Choroid plexus epithelial cell (primary cell): ENCODE measurements around the gene CFL1.

Experiments
- DNase-seq: peaks from one replicate; pipeline ENCODE4 v3.0.0-alpha.2; 2010; ENCODE audit warnings: low read depth
- H3K4me3 ChIP-seq: 2 replicates; pipeline ENCODE4 v1.5.1; 2011; ENCODE audit warnings: low read depth, mild to moderate bottlenecking, control low read depth, low read length, moderate library complexity
- TF ChIP-seq, protein P1 (sequence below): conservative IDR thresholded peaks from 2 replicates; pipeline ENCODE4 v1.5.1; 2011; ENCODE audit warnings: low read depth, mild to moderate bottlenecking, control low read depth, inconsistent platforms, low read length, moderate library complexity

Gene CFL1

DNA sequence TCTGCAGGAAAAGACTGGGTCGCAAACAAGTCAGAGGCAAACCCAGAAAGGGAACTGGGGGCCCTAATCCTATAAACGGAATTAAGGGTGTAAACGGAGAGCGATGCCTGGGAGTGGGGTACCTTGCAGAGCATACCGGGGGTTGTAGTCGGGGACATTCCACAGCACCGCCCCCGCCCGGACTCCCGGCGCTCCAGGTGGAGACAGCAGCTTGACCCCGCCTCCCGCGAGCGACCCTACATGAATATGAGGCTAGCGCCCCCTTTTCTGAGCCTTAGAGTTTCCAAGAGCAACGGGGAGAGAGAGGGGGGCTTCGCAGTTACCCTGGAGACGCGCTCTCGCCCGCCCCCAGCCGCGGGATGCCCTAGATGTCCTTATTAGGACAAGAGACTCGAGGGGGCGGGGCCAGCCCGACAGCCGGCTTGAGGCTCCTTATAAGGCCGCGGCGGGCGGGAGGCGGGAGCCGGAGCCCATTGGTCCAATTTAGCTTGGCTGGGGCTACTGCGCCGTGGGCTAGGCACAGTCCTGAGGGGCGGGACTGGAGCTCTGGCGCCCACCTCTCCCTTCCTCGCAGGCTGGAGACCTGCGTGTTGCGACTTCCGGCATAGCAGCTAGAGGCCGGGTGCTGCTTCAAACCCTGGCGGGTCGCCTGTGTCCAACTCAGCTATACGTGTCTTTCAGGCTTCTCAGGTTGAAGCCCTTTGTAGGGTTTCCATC lies 1.3 kb upstream of the CFL1 start:
- TF ChIP-seq, protein P1, sequence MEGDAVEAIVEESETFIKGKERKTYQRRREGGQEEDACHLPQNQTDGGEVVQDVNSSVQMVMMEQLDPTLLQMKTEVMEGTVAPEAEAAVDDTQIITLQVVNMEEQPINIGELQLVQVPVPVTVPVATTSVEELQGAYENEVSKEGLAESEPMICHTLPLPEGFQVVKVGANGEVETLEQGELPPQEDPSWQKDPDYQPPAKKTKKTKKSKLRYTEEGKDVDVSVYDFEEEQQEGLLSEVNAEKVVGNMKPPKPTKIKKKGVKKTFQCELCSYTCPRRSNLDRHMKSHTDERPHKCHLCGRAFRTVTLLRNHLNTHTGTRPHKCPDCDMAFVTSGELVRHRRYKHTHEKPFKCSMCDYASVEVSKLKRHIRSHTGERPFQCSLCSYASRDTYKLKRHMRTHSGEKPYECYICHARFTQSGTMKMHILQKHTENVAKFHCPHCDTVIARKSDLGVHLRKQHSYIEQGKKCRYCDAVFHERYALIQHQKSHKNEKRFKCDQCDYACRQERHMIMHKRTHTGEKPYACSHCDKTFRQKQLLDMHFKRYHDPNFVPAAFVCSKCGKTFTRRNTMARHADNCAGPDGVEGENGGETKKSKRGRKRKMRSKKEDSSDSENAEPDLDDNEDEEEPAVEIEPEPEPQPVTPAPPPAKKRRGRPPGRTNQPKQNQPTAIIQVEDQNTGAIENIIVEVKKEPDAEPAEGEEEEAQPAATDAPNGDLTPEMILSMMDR, result no peak
- peak; percentile 99 for DNase-seq
- peak overlapping the region; percentile 95 for H3K4me3 ChIP-seq

DNA sequence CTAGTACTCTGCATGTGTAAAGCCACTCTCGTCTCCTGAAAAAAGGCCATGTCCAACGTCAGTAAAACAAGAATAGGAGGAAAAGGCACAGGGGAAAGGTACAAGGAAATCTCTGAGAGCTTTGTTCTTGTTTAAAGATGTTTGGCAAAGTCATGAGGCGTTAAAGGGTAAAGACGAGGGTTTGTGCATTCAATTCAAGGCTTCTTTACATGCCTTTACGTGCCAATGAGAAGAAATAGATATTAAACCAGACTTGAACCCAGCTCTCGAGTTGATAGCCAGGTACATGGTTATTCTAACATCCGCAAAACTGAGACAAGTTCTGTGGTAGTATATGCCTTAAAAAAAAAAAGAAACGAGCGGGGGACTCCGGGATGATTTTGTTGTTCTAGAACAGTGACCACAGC lies 704 bp upstream of the CFL1 start:
- TF ChIP-seq, protein P1, result no peak
- H3K4me3 ChIP-seq, result peak overlapping the region; percentile 64
- DNase-seq, result no peak

DNA sequence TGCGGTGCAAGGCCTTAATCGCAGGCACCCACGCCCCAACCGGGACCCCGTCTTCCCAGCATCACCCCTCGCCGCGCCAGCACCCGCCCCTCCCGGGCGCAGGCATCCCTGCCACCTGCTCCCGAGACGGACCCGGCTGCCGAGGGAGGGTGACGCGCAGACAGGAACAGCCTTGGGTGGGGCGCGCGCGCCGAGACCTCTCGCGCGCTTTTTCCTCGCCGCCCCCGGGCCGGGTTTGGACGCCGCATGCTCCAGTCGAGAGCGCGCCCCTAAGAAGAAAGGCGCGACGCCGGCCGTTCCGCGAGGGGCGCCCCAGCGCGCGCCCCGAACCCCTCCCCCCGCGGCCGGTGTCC lies 504 bp downstream of the CFL1 start:
- DNase-seq, result no peak
- TF ChIP-seq, protein P1, result no peak
- H3K4me3 ChIP-seq, result peak overlapping the region; percentile 92

DNA sequence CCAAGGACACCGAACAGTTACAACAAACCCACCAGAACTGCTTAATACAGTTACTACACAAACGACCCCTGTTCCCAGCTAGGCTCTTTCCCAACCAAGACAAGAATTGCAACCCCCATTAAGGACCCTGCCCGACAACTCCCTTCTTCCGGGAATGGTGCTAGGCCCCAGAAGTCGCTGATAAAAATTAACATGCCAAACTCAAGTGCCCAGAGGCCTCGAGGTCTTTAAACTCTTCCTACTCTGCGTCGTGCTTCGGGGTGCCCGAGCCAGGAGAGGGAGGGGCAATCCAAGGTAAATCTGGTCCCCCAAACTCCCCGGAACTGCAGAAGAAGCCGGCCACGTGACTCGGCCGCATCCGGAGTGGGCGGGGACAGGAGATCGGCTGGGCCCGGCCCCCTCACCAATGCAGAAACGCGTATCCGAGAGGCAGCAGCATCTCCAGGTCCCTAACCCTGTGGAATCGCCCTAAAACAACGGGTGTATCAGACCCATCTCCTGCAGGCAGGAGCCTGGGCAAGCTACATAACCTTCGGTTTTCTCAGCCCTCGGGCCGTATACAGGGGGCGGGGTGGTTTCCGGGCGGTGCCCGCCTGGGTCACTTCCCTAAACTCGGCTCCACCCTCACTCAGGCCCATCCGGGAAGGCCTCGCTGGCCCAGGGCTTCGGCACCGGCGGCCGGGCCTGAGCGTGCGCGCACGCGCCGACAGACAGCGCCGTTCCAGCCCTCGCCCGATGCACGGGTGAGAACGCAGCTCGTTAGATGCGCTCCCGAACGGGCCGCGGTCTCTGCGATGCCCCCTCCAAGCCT lies 1.1 kb downstream of the CFL1 start:
- TF ChIP-seq, protein P1, result no peak
- DNase-seq, result peak; percentile 74
- H3K4me3 ChIP-seq, result peak overlapping the region; percentile 92

DNA sequence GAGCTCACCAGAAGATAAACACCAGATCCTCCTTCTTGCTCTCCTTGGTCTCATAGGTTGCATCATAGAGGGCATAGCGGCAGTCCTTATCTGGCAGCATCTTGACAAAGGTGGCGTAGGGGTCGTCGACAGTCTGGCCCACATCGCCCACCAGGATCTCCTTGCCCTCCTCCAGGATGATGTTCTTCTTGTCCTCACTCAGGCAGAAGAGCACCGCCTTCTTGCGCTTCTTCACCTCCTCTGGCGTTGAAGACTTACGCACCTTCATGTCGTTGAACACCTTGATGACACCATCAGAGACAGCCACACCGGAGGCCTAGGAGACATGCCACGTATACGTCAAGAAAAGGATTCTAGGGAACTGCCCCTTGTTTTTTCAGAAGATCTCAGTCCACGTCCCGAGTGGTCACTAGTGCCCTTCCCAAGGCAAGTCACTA lies 2.0 kb downstream of the CFL1 start:
- DNase-seq, result no peak
- peak overlapping the region; percentile 92 for H3K4me3 ChIP-seq
- TF ChIP-seq, protein P1, result no peak

DNA sequence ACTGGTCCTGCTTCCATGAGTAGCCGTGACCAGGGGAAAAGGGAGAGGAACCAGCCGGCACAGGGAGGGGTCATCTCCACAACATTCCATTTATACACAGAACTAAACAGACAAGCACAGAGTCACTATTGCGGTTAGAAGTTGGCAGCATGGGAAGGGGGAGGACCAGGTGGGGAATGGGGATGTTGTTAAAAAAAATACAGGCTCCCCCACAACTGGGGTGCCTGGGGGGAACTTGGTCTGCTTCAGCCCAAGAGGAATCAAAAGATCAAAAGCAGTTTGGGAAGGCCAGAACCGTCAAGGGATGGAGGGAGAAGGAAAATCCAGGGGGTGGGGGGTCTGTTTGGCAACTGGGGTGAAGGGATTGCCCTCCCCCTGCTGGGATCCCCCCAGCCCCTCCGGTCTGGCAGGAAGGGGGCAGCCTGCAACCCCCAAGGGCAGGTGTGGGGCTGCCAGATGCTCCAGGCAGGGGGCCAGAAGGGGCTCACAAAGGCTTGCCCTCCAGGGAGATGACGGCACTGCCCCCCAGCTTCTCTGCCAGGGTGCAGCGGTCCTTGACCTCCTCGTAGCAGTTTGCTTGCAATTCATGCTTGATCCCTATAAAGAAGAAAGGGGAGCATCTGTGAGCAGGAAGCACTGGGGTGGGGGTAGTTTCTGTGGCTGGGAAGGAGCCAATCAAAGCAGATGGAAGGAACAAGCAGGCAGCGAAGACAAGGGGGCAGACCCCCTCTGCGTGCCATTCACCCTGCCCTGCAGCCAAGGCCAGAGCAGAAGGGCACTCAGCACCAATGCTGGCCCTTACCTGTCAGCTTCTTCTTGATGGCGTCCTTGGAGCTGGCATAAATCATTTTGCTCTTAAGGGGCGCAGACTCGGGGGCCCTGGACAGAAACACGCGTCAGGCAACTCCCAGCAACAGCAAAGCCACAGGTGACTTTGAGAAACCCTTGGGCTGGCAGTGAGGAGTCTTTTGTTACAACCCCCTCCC lies 2.8 kb downstream of the CFL1 start:
- no peak for DNase-seq
- H3K4me3 ChIP-seq, result no peak overlapping the region
- TF ChIP-seq, protein P1, result no peak
